K562 (cell line): ENCODE measurements around the gene KCNH2. TPM values are rescaled to one million over a fixed set of nuclear protein-coding genes. Genes with fewer than 3 reads are reported as not detected.

ENCODE experiments used
- CREB1 ChIP-seq, 2 experiments: sonication (generic) in 1 of 2; formaldehyde crosslinking in 1 of 2; IDR thresholded peaks; 2 replicates each; pipeline versions ENCODE4 v1.6.1 to v1.8.0; 2012 to 2022; ENCODE audit warnings: inconsistent platforms in 1 of 2, mild to moderate bottlenecking in 1 of 2, missing genetic modification reagents in 1 of 2, moderate library complexity in 1 of 2
- RAD21 ChIP-seq, 2 experiments: fragments of 250-450 bp in 1 of 2; fragments of 450-650 bp in 1 of 2; sonication (Bioruptor Pico) in 1 of 2; formaldehyde crosslinking in 1 of 2; IDR thresholded peaks in 1 of 2; conservative IDR thresholded peaks in 1 of 2; 2 replicates each; pipeline versions ENCODE4 v1.4.0 to v1.8.0; 2020 to 2022; ENCODE audit warnings: mild to moderate bottlenecking in 2 of 2, moderate library complexity in 1 of 2
- RBFOX2 ChIP-seq: fragments of 200-400 bp; formaldehyde crosslinking; IDR thresholded peaks from 2 replicates; pipeline ENCODE4 v1.6.1; 2017; ENCODE audit warnings: low read depth, mild to moderate bottlenecking, low read length, moderate library complexity
- RBM15 ChIP-seq: fragments of 200-400 bp; formaldehyde crosslinking; IDR thresholded peaks from 2 replicates; pipeline ENCODE4 v1.6.1; 2018; ENCODE audit warnings: mild to moderate bottlenecking, low read length, moderate library complexity; ENCODE audit not compliant: insufficient read depth
- RCOR1 ChIP-seq, 2 experiments: IDR thresholded peaks; 2 replicates each; pipeline ENCODE4 v1.6.1; 2012; ENCODE audit warnings: low read depth in 2 of 2, low read length in 2 of 2, borderline replicate concordance in 1 of 2, improper control_type of control experiment in 1 of 2
- SRSF1 ChIP-seq: fragments of 200-400 bp; formaldehyde crosslinking; IDR thresholded peaks from 2 replicates; pipeline ENCODE4 v1.6.1; 2017; ENCODE audit warnings: mild to moderate bottlenecking, low read depth, low read length, moderate library complexity
- TCF7L2 ChIP-seq: fragments of 150-350 bp; IDR thresholded peaks from 2 replicates; pipeline ENCODE4 v1.6.1; 2016; ENCODE audit warnings: low read depth, mild to moderate bottlenecking, low read length, moderate library complexity
- ZBTB26 ChIP-seq: fragments of 450-650 bp; formaldehyde crosslinking; IDR thresholded peaks from 2 replicates; pipeline ENCODE4 v1.4.0; 2022; ENCODE audit warnings: missing genetic modification characterization
- ZBTB33 ChIP-seq: sonication (generic); formaldehyde crosslinking; IDR thresholded peaks from 2 replicates; pipeline ENCODE4 v1.8.1; 2023; ENCODE audit warnings: mild to moderate bottlenecking, missing genetic modification reagents
- ZBTB40 ChIP-seq, 2 experiments: fragments of 450-650 bp in 1 of 2; sonication (generic) in 1 of 2; formaldehyde crosslinking in 1 of 2; IDR thresholded peaks; 2 replicates each; pipeline versions ENCODE4 v1.7.1 to v1.9.0; 2016 to 2022; ENCODE audit warnings: inconsistent platforms in 1 of 2, mild to moderate bottlenecking in 1 of 2, missing genetic modification reagents in 1 of 2
- ZNF695 ChIP-seq: fragments of 450-650 bp; formaldehyde crosslinking; IDR thresholded peaks from 2 replicates; pipeline ENCODE4 v1.4.0; 2020; ENCODE audit warnings: mild to moderate bottlenecking, moderate library complexity
- ZNF696 ChIP-seq: fragments of 250-450 bp; sonication (Bioruptor Pico); conservative IDR thresholded peaks from 2 replicates; pipeline ENCODE4 v1.4.0; 2020; ENCODE audit warnings: mild to moderate bottlenecking, moderate library complexity
- ZNF764 ChIP-seq: fragments of 250-450 bp; sonication (Bioruptor Pico); IDR thresholded peaks from 2 replicates; pipeline ENCODE4 v1.4.0; 2020; ENCODE audit warnings: low read depth, mild to moderate bottlenecking, moderate library complexity
- polyA plus RNA-seq, 8 experiments: library from polyadenylated mRNA; depleted of rRNA in 4 of 8; stranded (reverse) in 5 of 8; unstranded in 3 of 8; fragments of >200 nt; fragmentation: Nextera tagmentation in 2 of 8; fragmentation: Illumina TruSeq in 1 of 8; extraction: Ambion mirVana in 2 of 8; extraction: Trizol in 1 of 8; gene quantifications; 2 replicates each; pipeline versions ENCODE4 v1.2.1 to v1.2.3, GENCODE V29; 2011 to 2014; ENCODE audit warnings: inconsistent platforms in 1 of 8, missing spikeins in 1 of 8
- total RNA-seq, 7 experiments: library from RNA; depleted of rRNA in 6 of 7; stranded (reverse); fragments of >200 nt in 6 of 7; fragmentation: Illumina TruSeq in 2 of 7; extraction: Trizol in 2 of 7; gene quantifications; 2 replicates each; pipeline versions ENCODE4 v1.2.1 to v1.2.3, GENCODE V29; 2011 to 2021; ENCODE audit warnings: low replicate concordance in 1 of 7

KCNH2 gene
- total and polyA plus RNA-seq, 9 of the 15 experiments (the other 6 are each of a cell fraction or from before 2014, with no cell fraction given), result 18.1 to 368 (median 218) TPM

GRCh38 chr7:150961510-150962289, 16.4 kb downstream of the KCNH2 start (continued):
- TF ChIP-seq ZNF696 (CRISPR knock-in tag), result no peak
- TF ChIP-seq RCOR1 (IDR thresholded peaks at IDR 0.05; ENCODE audit: borderline replicate concordance in 1 of 2, low read depth in 2 of 2, low read length in 2 of 2), result peak in 1 of 2 experiments; percentile 29; a peak in 1 of 4 replicates
- TF ChIP-seq ZBTB33, result no peak
- no peak for TF ChIP-seq ZNF764 (CRISPR knock-in tag)
- no peak for TF ChIP-seq ZNF695 (CRISPR knock-in tag)
- TF ChIP-seq ZBTB26, result no peak
- no peak for TF ChIP-seq TCF7L2
- peak; percentile 73 for TF ChIP-seq RBFOX2
- peak; percentile 23; the same call in 1 of the 2 replicates for TF ChIP-seq CREB1 (IDR thresholded peaks at IDR 0.05)
- peak; percentile 44; the same call in 1 of the 2 replicates for TF ChIP-seq CREB1 (CRISPR knock-in tag; IDR thresholded peaks at IDR 0.05)
- TF ChIP-seq SRSF1, result no peak
- no peak for TF ChIP-seq RBM15
- no peak for TF ChIP-seq RAD21 (CRISPR knock-in tag; conservative IDR thresholded peaks at IDR 0.05 in 1 of 2, IDR thresholded peaks at IDR 0.05 in 1 of 2)
- no peak; the same call in 1 of the 2 replicates for TF ChIP-seq ZBTB40 (IDR thresholded peaks at IDR 0.05)
- no peak for TF ChIP-seq ZBTB40 (CRISPR knock-in tag; IDR thresholded peaks at IDR 0.05)
